ENCODE measurements around the gene KRCC1. TPM values are rescaled to one million over a fixed set of nuclear protein-coding genes. Genes with fewer than 3 reads are reported as not detected.

KRCC1 gene
- total RNA-seq, 3 donors from 2014 or later: 37.2 to 41.5 (median 40.7) TPM

- intact Hi-C loops (cut with DNase I, micrococcal nuclease): no loop called here
- Histone ChIP-seq H3K36me3 (ENCODE audit: low read depth) (no peaks in the 10 kb centered on the region), H3K4me1 (ENCODE audit: low read depth) (no peaks in the 10 kb centered on the region), H3K9me3 (no peaks in the 10 kb centered on the region), H3K4me3 (no peak overlapping the region)
- ATAC-seq (no peak), DNase-seq (no peak)
- TF ChIP-seq CTCF (IDR thresholded peaks at IDR 0.05): no peak
These were observed 30.0 kb upstream of the KRCC1 start for GRCh38 chr2:88085602-88086001.

- Histone ChIP-seq H3K4me3 (no peak overlapping the region), H3K4me1 (ENCODE audit: low read depth) (no peaks in the 10 kb centered on the region), H3K36me3 (ENCODE audit: low read depth) (no peaks in the 10 kb centered on the region), H3K9me3 (no peaks in the 10 kb centered on the region)
- ATAC-seq: no peak
- intact Hi-C loops (cut with DNase I, micrococcal nuclease): no loop called here
- DNase-seq: no peak
- no peak for TF ChIP-seq CTCF (IDR thresholded peaks at IDR 0.05)
These were observed 29.5 kb upstream of the KRCC1 start for GRCh38 chr2:88085099-88085498.

- no peak for DNase-seq
- H3K4me3 ChIP-seq: no peak overlapping the region
- no peaks in the 10 kb centered on the region for H3K4me1 ChIP-seq (ENCODE audit: low read depth)
- H3K9me3 ChIP-seq: no peaks in the 10 kb centered on the region
- intact Hi-C loops (cut with DNase I, micrococcal nuclease): no loop called here
- ATAC-seq: peak; percentile 48
- no peak for TF ChIP-seq CTCF (IDR thresholded peaks at IDR 0.05)
- no peaks in the 10 kb centered on the region for H3K36me3 ChIP-seq (ENCODE audit: low read depth)
These were observed 27.2 kb upstream of the KRCC1 start for GRCh38 chr2:88082781-88083180.

GRCh38 chr2:88081924-88082608, 26.5 kb upstream of the KRCC1 start:
- ATAC-seq: no peak
- intact Hi-C loops (cut with DNase I, micrococcal nuclease): no loop called here

GRCh38 chr2:88080545-88080944, 25.0 kb upstream of the KRCC1 start:
- H3K36me3 ChIP-seq (ENCODE audit: low read depth): no peaks in the 10 kb centered on the region
- ATAC-seq: no peak
- no peak for DNase-seq
- H3K9me3 ChIP-seq: no peaks in the 10 kb centered on the region
- intact Hi-C loops (cut with DNase I, micrococcal nuclease): no loop called here
- TF ChIP-seq CTCF (IDR thresholded peaks at IDR 0.05): no peak
- no peaks in the 10 kb centered on the region for H3K4me1 ChIP-seq (ENCODE audit: low read depth)
- no peak overlapping the region for H3K4me3 ChIP-seq

More at GRCh38 chr2:88081924-88082608, 26.5 kb upstream of the KRCC1 start:
- Histone ChIP-seq H3K36me3 (ENCODE audit: low read depth) (no peaks in the 10 kb centered on the region), H3K9me3 (no peaks in the 10 kb centered on the region), H3K4me1 (ENCODE audit: low read depth) (no peaks in the 10 kb centered on the region), H3K4me3 (no peak overlapping the region)
- TF ChIP-seq CTCF (IDR thresholded peaks at IDR 0.05): no peak
- DNase-seq: no peak
